ENCODE measurements around the gene PIEZO1. TPM values are rescaled to one million over a fixed set of nuclear protein-coding genes. Genes with fewer than 3 reads are reported as not detected.
A peak's percentile ranks its signal among the peaks of the same experiment; 100 is the strongest.

Gene PIEZO1
- total RNA-seq, 1 donor from 2014 or later: 92.7 TPM

- no peak for DNase-seq
Measured at GRCh38 chr16:88701581-88702370, 83.2 kb downstream of the PIEZO1 start.

- DNase-seq: peak; percentile 37
Measured at GRCh38 chr16:88700636-88701482, 84.2 kb downstream of the PIEZO1 start.

GRCh38 chr16:88700322-88700635 lies 84.7 kb downstream of the PIEZO1 start:
- no peak for DNase-seq

DNA sequence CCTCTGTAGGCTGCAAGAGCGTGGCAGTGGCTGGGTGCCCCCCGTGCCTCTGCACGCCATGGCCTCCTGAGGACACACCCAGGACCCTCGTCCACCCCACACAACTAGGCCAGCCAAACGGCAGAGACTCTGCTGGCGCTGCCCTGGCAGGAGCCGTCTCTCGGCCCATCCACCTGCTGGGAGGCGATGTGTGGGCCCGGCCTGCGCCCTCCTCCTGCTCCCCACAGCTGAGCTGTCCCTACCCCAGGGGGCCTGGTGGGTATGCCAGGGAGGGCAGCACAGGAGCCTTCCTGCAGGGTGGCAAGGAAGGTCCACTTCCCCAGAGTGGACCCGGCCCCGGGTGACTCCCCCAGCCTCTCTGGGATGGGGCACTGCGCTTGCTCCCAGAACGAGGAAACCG lies 85.8 kb downstream of the PIEZO1 start:
- no peak for DNase-seq

DNA sequence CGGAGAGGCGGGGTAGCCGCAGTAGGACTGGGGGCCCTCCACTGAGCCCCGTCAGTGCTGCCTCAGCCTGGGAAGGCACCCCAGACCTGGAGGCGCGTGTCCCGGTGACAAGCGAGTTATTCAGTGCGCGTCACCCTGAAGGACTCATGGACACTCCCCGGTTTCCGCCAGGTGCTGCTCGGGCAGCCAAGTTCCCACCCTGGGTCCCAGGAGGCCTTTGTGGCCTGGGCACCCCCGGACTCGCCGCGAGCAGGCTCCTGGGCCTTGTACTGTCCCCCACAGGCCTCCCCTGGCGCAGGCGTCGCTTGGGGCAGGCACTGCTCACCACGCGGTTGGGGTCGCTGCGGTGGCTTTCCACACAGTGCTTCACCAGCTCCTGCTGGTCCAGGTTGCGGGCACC lies 86.4 kb downstream of the PIEZO1 start:
- DNase-seq: no peak

- no peak for DNase-seq
Measured at GRCh38 chr16:88697831-88698615, 87.0 kb downstream of the PIEZO1 start.

GRCh38 chr16:88697116-88697830 lies 87.7 kb downstream of the PIEZO1 start:
- no peak for DNase-seq

GRCh38 chr16:88696441-88696840 lies 88.6 kb downstream of the PIEZO1 start:
- no peak for DNase-seq

DNA sequence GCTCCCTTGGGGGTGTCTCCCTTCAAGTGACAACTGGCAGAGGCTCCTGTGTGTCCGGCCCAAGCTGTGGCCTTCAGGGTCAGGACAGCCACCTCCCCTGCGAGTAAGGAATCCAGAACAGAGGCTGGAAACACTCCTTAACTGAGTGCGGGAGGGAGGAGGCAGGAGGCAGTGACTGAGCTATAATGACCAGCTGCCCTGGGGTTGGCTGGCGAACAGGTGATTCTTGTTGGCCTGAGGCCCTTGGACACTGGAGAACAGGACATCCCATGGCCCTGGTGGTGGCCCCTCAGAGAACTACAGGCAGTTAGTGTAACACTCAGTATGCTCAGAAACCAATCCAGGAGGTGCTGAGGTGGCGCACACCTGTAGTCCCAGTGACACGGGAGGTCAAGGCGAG lies 89.3 kb downstream of the PIEZO1 start:
- DNase-seq: no peak

DNA sequence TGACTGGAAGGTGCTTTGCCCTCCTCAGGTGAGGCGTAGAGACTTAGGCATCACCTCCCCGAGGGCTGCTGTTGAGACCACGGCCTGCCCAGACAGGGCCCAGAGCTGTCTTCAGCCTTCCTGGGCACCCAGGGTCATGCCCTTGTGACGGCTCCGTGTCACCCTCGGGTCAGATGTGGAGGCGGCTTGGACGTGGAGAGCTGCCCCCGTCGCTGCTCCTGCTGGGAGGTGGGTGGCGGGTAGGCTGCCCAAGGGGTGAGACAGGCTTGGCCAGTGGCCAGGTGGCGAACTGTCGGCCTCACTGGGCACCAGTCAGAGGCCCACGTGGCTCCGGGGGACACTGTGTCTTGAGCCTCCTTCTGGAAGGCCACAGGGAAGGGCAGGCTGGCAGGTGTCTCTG lies 89.8 kb downstream of the PIEZO1 start:
- no peak for DNase-seq

DNA sequence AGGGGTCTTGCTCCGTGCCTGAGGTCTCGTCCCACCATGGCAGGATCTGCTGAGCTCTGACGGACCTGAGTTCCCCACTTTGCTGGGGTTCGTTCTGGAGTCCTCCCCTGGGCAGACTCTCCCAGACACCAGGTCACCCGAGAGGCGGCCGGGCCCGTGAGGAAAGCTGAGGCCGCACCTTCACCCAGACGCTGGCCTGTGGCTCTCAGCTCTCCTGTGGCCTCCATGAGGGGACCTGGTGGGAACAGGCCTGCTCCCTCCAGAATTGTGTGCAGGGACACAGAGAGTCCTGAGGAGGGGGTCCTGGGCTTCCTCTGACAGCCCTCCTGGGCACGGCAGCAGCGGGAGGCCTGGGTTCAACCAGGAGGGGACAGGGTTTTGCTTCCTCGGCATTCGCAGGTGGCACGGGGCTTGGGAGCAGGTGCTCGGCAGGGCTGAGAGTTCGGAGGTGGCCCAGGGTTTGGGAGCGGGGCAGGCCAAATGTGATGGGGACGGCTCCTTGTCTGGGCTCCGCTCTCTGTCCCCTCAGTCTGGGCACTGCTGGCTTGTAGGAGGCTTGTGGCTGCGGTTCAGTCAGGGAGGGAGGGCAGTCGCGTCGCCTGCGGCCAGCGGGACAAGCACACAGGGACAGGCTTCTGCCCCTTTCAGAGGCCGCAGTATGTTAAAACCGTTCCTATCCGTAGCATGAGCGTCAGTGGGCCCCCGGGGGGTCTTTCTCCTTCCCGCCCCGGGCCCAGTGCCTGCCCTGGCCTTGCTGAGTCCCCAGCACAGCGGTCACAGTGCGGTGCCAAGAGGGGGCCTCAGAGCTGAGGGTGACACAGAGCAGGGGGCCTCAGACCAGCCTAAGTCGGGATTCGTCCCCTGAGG lies 90.6 kb downstream of the PIEZO1 start:
- no peak for DNase-seq

DNA sequence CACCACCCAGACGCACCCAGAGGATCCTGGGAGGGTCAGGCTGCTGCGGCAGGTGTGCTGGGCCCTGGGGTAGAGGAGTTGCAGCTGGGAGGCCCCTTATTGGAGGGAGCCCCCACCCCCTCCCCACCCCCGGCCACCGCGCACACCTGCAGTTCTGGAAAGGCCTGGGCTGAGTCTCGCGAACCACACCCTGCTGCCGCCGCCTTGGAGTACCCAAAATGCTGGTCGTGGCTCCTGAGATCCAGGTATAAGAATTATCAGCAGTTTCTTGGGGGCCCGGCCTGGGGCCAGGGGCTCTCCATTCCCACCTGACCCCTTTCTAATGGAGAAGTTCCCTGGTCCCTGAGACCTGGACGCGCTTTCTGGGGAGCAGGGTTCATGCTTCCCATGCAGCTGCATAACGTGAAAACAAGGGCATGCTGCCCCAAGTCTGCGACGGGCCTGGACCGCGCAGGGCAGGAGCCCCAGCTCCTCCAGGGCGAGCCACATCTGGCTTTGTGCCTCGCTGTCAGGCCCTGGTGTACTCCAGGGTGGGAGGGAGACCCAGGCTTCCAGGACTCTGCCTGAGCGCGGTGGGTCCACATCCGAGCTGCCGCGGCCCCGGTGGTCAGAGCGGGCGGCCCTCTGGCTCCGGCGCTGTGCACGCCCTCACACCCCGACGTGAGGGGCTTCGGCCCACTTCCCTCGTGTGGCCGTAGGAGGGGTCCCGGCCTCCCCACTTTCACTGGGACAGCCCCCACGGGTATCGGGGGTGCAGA lies 91.4 kb downstream of the PIEZO1 start:
- no peak for DNase-seq

DNA sequence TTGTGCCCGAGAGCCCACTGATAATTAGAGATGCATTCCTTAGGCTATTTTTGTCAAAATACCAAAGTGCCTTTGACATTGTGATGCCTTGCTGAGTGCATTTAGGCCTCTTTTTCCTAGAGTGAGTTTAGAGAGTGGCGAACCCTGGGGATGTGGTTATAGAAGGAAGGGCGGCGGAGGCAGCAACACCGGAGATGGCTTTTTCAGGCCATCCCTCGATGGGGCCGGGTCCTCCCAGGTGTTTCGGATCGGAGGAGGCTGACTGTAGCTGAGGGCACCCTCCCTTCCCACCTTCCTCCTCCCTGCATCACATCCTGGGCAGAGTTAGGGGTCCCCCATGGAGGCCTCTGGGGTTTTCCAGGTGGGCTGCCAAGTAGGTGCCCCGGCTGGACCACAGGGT lies 92.2 kb downstream of the PIEZO1 start:
- DNase-seq: no peak

DNA sequence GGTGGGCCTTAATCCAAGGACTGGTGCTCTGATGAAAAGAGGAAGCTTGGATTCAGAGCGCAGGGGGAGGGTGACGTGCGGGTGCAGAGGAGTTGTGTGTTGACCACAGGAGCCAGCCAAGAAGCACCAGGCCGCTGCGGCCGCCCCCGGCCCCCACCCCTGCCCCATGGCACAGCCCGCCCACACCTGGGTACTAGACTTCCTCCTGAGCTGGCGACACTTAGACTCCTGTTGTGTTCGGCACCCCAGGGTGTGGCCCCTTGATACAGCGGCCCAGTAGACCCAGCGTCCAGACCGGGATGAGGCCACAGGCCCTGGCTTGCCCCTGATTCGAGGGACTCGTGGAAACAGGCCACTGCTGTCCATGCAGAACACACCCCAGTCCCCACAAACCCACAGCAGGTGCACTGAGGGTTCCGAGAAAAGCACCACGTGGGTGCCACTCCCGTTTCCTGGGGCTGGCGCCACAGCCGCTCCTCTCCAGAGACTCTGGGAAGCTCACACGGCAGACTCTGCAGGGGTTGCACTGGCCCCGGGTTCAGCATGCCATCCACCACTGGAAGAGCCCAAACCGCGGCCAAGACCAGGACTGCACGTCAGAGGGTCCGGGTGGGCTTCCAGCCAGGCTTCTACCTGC lies 93.0 kb downstream of the PIEZO1 start:
- DNase-seq: no peak

DNA sequence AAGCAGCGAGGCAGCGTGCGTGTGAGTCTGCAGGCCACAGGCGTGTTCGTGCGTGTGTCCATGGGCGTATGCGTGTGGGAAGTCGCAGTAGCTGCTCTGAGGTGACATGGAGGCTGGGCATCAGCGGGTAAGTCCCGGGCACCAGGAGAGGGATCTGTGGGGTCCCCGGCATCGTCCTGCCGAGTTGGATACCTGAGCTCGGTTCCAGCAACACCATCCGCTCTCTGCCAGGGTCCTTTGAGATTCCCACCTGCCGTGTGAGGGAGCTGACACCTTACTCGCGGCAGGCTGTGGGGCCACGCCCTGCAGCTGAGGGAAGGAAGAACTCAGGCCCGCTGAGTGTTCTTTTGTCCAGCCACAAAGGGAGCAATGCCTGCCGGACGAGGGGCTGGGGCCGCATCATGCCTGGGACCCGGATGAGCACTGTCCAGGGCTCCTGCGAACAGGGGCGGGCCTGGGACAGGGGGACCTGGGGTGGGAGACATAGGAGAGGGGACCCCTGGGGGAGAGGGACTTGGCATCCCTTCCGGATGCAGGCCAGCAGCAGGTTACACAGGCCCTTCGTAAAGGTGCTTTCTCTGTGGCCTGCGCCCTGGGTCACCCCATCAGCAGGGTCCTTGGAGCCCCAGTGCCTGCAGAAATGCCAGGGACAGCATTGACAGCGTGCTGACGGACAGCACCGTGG lies 93.7 kb downstream of the PIEZO1 start:
- DNase-seq: no peak

- DNase-seq: no peak
Measured at GRCh38 chr16:88690341-88691128, 94.5 kb downstream of the PIEZO1 start.

DNA sequence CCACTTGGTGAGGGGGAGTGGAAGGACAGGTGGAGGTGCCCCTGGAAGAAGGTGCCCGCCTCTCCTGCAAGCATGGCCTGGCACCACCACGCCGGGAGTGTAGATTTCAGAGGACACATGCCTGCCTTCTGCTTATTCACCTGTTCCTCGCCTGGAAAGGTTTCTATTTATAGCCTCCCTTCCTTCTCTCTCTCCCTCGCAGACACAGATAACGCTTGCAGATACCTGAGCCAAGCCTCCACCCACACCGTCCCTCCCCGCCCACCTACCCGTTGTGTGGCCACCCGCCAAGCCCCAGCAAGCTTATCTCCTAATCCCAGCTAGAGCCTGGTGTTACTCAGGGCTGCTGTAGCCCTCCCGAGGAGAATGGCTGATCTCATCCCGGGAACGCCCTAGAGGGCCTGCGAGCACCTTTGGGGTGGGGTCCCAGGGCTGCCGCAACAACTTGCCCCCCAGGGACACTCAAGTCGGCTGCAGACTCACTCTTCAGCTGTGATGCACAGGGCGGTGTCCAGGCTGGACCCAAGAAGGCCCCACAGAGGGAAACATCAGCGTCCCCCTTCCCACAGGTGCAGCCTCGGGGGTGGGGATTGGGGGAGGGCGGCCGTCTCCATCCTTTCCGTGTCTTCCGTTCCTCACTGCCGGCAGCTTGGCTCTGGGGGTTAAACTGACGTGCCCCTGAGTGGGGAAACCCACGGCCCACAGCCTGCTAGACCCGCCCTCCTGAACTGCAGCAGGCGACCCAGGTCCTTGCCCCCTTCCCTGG lies 96.8 kb downstream of the PIEZO1 start:
- peak; percentile 49 for DNase-seq

GRCh38 chr16:88687676-88688012 lies 97.4 kb downstream of the PIEZO1 start:
- DNase-seq: no peak
